Cardiac muscle cell (in vitro differentiated cells and primary cell): ENCODE data around the gene ABI3BP. TPM values are rescaled to one million over a fixed set of nuclear protein-coding genes. Genes with fewer than 3 reads are reported as not detected.
"Not testable (repeated sequence)": the region's sequence is repeated elsewhere in the genome, so short reads cannot be mapped to it uniquely, and the experiment has no call there.

Experiments used
- DNase-seq, 2 donors: peaks; one replicate each; pipeline versions ENCODE4 v3.0.0 to v3.0.0-alpha.2; 2010 to 2017; ENCODE audit warnings: low read depth in 1 of 2, low spot score in 1 of 2
- H3K27ac ChIP-seq: fragments of 200-600 bp; sonication (generic); 2 replicates; pipeline ENCODE4 v1.5.1; 2016
- H3K27me3 ChIP-seq: fragments of 200-600 bp; sonication (generic); 2 replicates; pipeline ENCODE4 v1.6.0; 2016; ENCODE audit warnings: control low read depth
- H3K36me3 ChIP-seq: fragments of 200-600 bp; sonication (generic); 2 replicates; pipeline ENCODE4 v1.5.1; 2016; ENCODE audit warnings: control low read depth
- H3K4me1 ChIP-seq: fragments of 200-600 bp; sonication (generic); 2 replicates; pipeline ENCODE4 v1.8.1; 2017; ENCODE audit warnings: low read depth, mild to moderate bottlenecking, mixed run types
- H3K4me3 ChIP-seq: fragments of 200-600 bp; sonication (generic); 2 replicates; pipeline ENCODE4 v1.5.1; 2016; ENCODE audit warnings: mild to moderate bottlenecking
- H3K9me3 ChIP-seq: fragments of 200-600 bp; sonication (generic); 2 replicates; pipeline ENCODE4 v1.5.1; 2017; ENCODE audit warnings: low read depth, mild to moderate bottlenecking, control low read depth
- CTCF ChIP-seq: IDR thresholded peaks from 2 replicates; pipeline ENCODE4 v1.5.1; 2012; ENCODE audit warnings: low read depth, mild to moderate bottlenecking, low read length
- polyA plus RNA-seq: library from polyadenylated mRNA; unstranded; fragments of >200 nt; fragmentation: Nextera tagmentation; extraction: Ambion mirVana; gene quantifications from 2 replicates; pipeline ENCODE4 v1.2.1, GENCODE V29; 2016
- total RNA-seq: library from RNA; depleted of rRNA; stranded (reverse); fragments of >200 nt; gene quantifications from 2 replicates; pipeline ENCODE4 v1.2.3, GENCODE V29; 2016

The ABI3BP gene
- total and polyA plus RNA-seq, 2 experiments from 2014 or later, result 0.54 to 0.92 TPM

DNA sequence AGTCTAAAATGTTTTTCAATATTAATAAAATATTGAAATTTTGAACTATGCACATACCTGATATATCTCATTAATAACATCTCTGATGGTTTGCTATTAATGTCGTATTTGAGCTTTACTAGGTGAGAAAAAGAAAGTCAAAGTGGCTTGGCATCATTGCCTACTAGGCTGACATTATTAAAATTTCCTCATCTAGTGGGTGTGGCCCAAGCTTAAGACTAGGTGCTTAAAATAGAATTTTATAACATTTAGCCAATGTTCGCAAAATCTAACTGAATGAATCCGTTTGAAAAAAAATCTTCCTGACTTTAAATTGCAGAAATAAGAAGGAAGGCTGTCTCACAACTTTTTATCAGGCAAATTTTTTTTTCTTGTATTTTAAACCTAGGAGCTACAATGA is 46.1 kb downstream of the ABI3BP start:
- no peaks in the 10 kb centered on the region for H3K9me3 ChIP-seq
- H3K4me1 ChIP-seq, result no peaks in the 10 kb centered on the region
- H3K27ac ChIP-seq, result no peak overlapping the region
- TF ChIP-seq CTCF, result no peak
- H3K36me3 ChIP-seq, result no peaks in the 10 kb centered on the region
- DNase-seq, result no peak
- H3K27me3 ChIP-seq, result no peaks in the 10 kb centered on the region
- H3K4me3 ChIP-seq, result no peak overlapping the region

GRCh38 chr3:100946096-100946495 is 47.1 kb downstream of the ABI3BP start:
- not testable (repeated sequence) for DNase-seq, H3K4me1 ChIP-seq, H3K27me3 ChIP-seq, H3K36me3 ChIP-seq, H3K27ac ChIP-seq, H3K9me3 ChIP-seq, H3K4me3 ChIP-seq

- Histone ChIP-seq H3K4me3 (no peak overlapping the region), H3K4me1 (no peaks in the 10 kb centered on the region), H3K9me3 (no peaks in the 10 kb centered on the region), H3K27me3 (no peaks in the 10 kb centered on the region), H3K36me3 (no peaks in the 10 kb centered on the region), H3K27ac (no peak overlapping the region)
- no peak for TF ChIP-seq CTCF
- DNase-seq, result no peak
These were observed 51.8 kb downstream of the ABI3BP start for GRCh38 chr3:100941451-100941850.

DNA sequence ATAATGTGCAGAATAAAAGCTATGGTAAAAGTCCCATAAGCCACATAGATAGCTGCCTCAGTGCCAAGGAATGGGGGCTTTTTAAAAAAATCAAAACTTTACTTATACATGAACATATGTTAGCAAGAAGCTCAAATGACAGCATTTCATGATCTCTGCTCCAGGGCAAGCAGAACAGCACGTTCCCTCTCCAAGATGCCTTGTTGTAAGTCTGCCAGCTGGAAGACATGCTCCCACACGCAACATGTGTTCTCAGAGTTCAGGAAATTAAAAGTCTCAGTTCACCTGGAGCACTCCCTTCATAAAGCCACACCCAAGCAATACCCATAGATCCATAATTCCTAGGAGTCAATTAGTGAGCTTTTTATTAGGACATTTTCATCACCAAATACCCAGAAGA is 52.2 kb downstream of the ABI3BP start:
- no peak for TF ChIP-seq CTCF
- Histone ChIP-seq H3K9me3 (no peaks in the 10 kb centered on the region), H3K27ac (no peak overlapping the region), H3K4me1 (no peaks in the 10 kb centered on the region), H3K36me3 (no peaks in the 10 kb centered on the region), H3K4me3 (no peak overlapping the region), H3K27me3 (no peaks in the 10 kb centered on the region)
- DNase-seq, result no peak

- H3K27ac ChIP-seq, result no peak overlapping the region
These were observed 56.3 kb downstream of the ABI3BP start for GRCh38 chr3:100936931-100937330.

DNA sequence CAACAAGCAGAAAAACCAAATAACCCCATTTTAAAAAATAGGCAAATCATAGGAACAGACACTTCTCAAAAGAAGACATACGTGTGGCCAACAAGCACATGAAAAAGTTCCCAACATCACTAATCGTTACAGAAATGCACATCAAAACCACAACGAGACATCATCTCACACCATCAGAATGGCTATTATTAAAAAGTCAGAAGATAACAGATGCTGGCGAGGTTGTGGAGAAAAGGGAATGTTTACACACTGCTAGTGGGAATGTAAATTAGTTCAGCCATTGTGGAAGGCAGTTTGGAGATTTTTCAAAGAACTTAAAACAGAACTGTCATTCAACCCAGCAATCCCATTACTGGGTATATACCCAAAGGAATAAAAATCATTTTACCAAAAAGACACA is 60.7 kb downstream of the ABI3BP start:
- Histone ChIP-seq H3K9me3 (no peaks in the 10 kb centered on the region), H3K36me3 (no peaks in the 10 kb centered on the region), H3K27ac (no peak overlapping the region), H3K27me3 (no peaks in the 10 kb centered on the region), H3K4me1 (no peaks in the 10 kb centered on the region), H3K4me3 (no peak overlapping the region)
- no peak for DNase-seq
- no peak for TF ChIP-seq CTCF

More at GRCh38 chr3:100936931-100937330, 56.3 kb downstream of the ABI3BP start:
- DNase-seq, result no peak
- Histone ChIP-seq H3K36me3 (no peaks in the 10 kb centered on the region), H3K4me3 (no peak overlapping the region), H3K4me1 (no peaks in the 10 kb centered on the region), H3K9me3 (no peaks in the 10 kb centered on the region), H3K27me3 (no peaks in the 10 kb centered on the region)
- no peak for TF ChIP-seq CTCF
